ENCODE results near the gene CNPY3.
A peak's percentile ranks its signal among the peaks of the same experiment; 100 is the strongest.
"Not testable (repeated sequence)": the region's sequence is repeated elsewhere in the genome, so short reads cannot be mapped to it uniquely, and the experiment has no call there.

Gene CNPY3

GRCh38 chr6:42916288-42916687 lies 13.0 kb upstream of the CNPY3 start:
- DNase-seq: no peak

DNA sequence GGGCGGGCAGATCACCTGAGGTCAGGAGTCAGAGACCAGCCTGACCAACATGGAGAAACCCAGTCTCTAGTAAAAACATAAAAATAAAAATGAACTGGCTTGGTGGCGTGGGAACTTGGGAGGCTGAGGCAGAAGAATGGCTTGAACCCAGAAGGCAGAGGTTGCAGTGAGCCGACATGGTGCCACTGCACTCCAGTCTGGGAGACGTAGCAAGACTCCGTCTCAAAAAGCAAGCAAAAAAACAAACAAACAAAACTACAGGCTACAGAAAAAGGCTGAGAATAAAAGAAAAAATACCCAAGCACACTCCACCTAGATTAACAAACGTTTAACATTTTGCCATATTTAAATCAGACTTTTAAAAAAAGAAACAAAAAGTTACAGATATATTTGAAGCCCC lies 7.5 kb upstream of the CNPY3 start:
- no peak for DNase-seq

DNA sequence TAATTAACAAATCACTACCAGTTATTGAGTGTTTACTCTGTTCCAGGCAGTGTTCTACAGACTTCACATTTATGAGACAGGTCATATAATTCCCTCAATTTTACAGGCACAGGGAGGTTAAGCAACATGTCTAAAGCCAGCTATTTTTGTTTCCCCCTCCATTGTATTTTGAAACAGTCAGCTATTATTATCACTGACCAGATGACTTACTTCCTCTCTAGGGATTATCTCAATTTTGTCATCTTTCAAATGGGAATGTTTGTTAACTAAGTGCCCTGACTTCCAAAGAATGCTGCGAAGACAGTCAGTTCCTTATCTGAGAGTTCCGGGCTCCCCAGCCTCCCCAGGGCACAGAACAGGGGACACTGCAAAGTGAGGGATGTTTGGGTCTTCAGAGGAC lies 5.6 kb upstream of the CNPY3 start:
- DNase-seq: no peak

DNA sequence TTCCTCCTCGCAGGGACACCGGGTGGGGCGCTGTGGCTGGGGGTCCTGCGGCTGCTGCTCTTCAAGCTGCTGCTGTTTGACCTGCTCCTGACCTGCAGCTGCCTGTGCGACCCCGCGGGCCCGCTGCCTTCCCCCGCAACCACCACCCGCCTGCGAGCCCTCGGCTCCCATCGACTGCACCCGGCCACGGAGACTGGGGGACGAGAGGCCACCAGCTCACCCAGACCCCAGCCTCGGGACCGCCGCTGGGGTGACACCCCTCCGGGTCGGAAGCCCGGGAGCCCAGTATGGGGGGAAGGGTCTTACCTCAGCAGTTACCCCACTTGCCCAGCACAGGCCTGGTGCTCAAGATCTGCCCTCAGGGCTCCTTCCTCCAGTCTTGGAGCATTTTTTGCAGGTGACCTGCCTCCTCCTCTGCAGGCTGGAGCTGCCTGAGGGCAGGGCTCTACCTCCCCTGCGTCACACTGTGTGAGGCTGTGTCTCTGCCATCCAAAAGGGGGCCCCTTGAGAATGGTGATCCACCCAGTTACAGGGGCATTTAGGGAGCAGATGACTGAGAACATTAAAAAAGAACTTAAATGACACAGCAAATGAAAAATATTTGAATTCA lies 3.9 kb upstream of the CNPY3 start:
- no peak for DNase-seq

DNA sequence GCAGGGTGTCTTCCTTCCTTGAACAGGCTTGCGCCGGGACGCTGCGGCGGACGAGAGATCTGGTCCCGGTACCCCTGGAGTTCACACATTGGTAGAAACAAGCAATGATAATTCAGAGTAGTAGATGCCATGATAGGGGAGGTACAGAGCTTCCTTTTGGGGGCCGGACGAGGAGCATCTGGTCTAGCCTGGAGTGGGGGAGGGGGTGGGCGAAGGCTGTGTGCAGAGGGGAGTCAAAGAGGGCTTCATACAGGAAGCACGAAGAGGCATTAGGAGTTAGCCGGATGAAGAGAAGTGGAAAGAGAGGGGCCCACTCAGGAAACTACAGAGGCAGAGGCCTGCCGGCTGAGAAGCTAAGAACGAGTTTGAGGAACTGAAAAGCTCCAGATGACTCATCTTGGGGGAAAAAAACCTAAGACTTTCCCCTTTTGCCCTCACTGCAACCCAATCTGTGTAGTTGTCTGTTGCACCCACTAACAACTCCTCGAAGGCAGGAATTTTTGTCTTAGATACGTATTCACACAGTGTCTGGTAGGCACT lies 611 bp downstream of the CNPY3 start:
- DNase-seq: peak; percentile 33

GRCh38 chr6:42932412-42932811 lies 3.1 kb downstream of the CNPY3 start:
- DNase-seq: no peak

- no peak for DNase-seq
These were observed 3.9 kb downstream of the CNPY3 start for GRCh38 chr6:42933205-42933604.

DNA sequence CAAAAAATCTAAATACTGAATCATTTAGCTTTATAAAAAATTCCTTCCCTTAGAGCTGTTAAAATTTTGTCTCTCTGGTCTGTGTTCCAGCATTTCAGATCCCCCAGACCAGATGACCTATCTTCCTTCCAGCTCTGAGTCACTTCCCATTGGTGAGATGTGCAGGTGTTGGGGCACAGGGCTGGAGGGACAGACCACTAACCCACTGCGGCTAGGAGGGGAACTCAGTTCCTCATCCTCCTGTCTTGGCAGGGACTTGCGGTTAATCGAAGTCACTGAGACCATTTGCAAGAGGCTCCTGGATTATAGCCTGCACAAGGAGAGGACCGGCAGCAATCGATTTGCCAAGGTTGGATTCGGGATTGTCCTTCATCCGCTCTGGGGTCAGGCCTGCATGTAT lies 6.0 kb downstream of the CNPY3 start:
- DNase-seq: no peak

DNA sequence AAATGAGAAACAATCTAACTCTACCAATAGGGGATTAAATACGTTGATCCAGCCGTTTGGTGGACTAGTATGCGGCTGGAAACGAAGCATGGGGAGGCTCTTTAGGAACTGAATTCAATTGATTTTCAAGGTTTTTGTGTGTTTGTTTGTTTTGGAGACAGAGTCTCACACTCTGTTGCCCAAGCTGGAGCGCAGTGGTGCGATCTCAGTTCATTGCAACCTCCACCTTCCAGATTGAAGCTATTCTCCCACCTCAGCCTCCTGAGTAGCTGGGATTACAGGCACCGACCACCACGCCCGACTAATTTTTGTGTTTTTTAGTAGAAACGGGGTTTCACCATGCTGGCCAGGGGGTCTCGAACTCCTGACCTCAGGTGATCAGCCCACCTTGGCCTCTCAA lies 7.1 kb downstream of the CNPY3 start:
- no peak for DNase-seq

GRCh38 chr6:42937548-42938427 lies 8.5 kb downstream of the CNPY3 start:
- DNase-seq: no peak

- DNase-seq: no peak
These were observed 9.1 kb downstream of the CNPY3 start for GRCh38 chr6:42938428-42938796.

DNA sequence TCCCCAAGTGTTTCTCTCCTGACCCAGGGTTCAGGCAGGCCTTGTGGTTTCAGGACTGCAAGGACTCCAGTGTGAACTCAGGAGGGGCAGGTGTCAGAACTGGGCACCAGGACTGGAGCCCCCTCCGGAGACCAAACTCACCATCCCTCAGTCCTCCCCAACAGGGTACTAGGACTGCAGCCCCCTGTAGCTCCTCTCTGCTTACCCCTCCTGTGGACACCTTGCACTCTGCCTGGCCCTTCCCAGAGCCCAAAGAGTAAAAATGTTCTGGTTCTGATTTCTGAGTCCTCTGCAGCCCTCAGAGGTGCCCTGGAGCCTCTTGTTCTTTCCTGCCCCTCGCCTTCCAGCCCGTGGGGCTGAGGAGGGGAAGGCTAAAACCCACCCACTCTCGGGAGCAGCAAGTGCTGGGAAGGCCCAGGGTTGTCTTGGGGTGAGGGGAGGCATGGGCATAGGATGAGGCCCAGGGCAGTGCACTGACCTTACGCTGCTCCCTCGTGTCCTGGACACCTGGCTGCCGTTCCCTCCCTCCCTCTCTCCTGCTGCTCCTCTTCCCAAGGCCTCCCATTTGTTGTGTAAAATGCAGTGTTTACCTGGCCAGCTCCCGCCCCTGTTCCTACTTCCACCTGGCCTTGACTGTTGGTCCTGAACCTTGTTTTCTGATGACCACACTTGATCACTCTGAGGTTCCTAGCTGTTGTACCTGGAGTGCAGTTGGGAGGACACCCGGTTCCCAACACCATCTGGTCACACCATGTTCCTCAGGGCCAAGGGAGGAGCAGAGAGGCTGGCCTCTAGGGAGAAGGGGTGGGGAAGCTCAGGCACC lies 9.9 kb downstream of the CNPY3 start:
- DNase-seq: no peak

DNA sequence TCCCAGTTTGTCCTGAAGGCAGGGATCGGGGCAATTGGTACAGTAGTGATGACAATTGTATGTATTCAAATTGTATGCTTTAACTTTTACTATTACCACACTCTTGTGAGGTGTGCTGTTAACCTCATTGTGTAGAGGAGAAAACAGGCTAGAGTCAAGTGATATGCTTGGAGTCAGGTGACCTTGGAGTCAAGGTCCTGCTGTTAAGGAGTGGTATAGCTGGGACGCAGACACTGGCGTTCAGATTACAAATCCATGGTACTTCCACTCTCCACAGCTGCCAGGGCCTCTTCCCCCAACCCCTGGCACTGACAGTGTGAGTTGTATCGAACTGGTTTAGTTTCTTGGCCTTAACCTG lies 10.5 kb downstream of the CNPY3 start:
- DNase-seq: no peak

DNA sequence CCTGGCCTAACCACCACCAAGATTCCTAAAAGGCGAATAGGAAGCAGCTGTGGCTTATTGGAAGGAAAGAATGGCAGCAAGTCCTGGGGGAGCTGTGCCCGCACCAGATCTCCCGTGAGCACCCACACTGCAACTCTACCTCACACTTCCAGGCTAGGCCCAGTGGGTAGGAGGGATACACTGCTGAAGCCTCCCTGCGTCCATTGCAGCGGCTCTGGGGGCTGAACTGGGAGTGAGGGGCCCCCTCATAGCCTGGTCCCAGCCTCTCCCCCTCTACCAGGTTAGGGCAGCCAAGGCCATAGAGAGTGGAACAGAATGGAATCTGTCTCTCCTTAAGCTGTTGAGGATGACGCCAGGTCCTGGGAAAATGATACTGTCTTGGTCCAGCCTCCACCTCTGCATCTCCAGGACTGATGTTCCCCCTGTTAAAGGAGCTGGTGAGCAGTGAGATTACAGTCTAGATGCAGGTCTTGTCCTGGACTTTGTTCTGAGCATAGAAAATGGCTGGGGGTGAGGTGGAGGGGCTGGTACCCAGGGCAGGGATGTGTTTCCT lies 11.3 kb downstream of the CNPY3 start:
- DNase-seq: no peak

DNA sequence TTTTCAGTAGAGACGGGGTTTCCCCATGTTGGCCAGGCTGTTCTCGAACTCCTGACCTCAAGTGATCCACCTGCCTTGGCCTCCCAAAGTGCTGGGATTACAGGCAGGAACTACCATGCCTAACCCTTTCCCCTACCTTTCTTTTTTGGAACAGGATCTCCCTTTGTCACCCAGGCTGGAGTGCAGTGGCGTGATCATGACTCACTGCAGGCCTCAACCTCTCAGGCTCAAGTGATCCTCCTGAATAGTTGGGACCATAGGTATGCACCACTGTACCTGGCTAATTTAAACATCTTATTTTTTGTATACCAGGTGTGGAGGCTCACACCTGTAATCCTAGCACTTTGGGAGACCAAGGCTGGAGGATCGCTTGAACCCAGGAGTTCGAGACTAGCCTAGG lies 12.1 kb downstream of the CNPY3 start:
- not testable (repeated sequence) for DNase-seq

DNA sequence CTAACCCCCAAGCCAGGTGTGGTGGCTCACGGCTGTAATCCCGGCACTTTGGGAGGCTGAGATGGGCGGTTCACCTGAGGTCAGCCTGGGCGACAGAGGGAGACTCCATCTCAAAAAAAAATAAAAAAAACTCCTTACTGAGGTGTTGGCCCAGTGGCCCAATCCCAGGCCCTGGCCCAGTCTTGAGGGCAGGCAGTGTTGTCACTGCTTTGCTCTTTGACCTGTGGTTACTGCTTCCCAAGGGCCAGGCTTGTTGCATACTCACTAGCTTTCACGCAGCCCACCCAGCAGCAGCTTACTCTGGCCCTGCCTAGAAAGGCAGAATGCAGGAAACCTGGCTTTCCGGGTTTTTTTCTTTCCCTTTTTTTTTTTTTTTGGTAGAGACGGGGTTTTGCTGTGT lies 13.2 kb downstream of the CNPY3 start:
- no peak for DNase-seq

GRCh38 chr6:42947950-42948349 lies 18.7 kb downstream of the CNPY3 start:
- no peak for DNase-seq

- no peak for DNase-seq
These were observed 23.1 kb downstream of the CNPY3 start for GRCh38 chr6:42952389-42952788.

- not testable (repeated sequence) for DNase-seq
These were observed 25.1 kb downstream of the CNPY3 start for GRCh38 chr6:42954405-42954804.

DNA sequence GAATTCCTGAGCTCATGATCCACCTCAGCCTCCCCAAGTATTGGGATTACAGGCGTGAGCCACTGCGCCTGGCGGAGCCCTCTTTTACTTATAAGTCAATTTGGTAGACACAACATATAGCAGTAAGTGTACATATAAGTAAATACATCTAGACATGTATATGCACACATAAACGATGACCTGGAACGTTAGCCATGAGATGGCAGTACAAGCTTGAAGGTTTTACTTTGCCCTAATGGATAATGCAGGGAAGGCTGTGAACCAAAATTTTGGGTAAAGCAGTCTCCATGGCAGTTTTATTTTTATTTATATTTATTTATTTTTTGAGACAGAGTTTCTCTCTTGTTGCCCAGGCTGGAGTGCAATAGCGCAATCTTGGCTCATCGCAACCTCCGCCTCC lies 28.8 kb downstream of the CNPY3 start:
- no peak for DNase-seq

DNA sequence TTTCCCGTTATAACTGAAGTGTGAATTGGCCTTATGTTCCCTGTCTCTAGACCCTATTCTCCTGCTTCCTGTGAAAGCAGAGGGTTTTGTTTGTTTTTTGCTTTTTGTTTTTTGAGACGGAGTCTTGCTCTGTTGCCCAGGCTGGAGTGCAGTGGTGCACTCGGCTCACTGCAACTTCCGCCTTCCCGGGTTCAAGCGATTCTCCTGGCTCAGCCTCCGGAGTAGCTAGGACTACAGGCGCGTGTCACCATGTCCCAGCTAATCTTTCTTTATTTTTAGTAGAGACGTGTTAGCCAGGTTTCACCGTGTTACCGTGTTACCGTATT lies 30.6 kb downstream of the CNPY3 start:
- no peak for DNase-seq

DNA sequence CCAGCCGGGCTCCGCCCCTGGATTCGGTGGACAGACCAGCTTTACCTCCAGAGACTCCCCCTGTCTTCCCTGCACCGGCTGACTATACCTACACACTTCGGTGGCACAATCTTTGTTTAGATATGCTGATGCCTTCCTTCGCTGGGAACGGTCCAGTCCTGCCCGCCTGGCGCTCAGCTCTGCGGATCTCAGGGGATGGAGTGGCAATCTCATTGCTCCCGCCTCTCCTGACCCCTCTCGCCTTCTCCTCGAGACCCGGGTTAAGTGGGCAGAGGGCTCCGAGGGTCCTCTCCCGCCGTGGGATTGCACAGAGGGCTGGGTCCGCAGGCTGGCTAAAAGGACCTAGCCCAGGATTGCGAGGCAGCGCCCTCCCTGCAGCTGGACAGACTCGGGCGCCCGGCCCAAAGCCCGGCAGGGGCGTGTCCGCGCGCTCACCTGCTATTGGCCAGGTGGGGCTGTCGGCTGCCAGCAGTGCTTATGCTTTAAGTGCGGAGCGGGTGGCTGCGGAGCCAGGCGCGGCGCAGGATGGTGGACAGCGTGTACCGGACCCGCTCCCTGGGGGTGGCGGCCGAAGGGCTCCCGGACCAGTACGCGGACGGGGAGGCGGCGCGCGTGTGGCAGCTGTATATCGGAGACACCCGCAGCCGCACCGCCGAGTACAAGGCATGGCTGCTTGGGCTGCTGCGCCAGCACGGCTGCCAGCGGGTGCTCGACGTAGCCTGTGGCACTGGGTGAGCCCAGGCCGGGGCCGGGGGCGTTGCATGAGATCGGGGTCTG lies 31.2 kb downstream of the CNPY3 start, which contains the start of gene GNMT:
Gene GNMT (plus strand): TSS at position 512 of the 777 bp plus-strand sequence. CDS start 14 bp downstream, at position 526.
- DNase-seq: no peak

Measured in DMS153 (cell line).